IMR-90 (cell line): ENCODE results near the gene GAL3ST1. TPM values are rescaled to one million over a fixed set of nuclear protein-coding genes. Genes with fewer than 3 reads are reported as not detected.

Experiments used
- ATAC-seq: fragments of 200-7000 bp; cut with Tn5 transposase; 2 replicates; pipeline ENCODE4 v1.9.1; 2020; ENCODE audit warnings: low read depth, mild to moderate bottlenecking, moderate library complexity
- BruUV-seq: library from RNA; stranded (reverse); fragments of 400-500 nt; replicated peaks from 2 replicates; lab custom pipeline; 2021; lab: Mats Ljungman, UMichigan
- CTCF ChIA-PET: fragments of 300-600 bp; formaldehyde crosslinking; extraction: SDS; loops from one replicate; lab custom pipeline; 2021; ENCODE audit warnings: antibody characterized with exemption; lab: Yijun Ruan, JAX
- POLR2A ChIA-PET: fragments of 300-600 bp; sonication (Branson Sonifier 250); formaldehyde crosslinking; loops from one replicate; lab custom pipeline; 2022; ENCODE audit warnings: antibody characterized with exemption; ENCODE audit not compliant: unreplicated experiment; lab: Charles Lee
- DNase-seq: peaks from one replicate; pipeline ENCODE4 v3.0.0; 2013
- H2AFZ ChIP-seq: replicated peaks from 2 replicates; pipeline ENCODE3; 2013; ENCODE audit warnings: low read length, mild to moderate bottlenecking; ENCODE audit not compliant: poor library complexity
- H2AK5ac ChIP-seq: 2 replicates; pipeline ENCODE4 v1.6.1; 2013; ENCODE audit warnings: low read depth, low read length, inconsistent platforms
- H2AK9ac ChIP-seq: replicated peaks from 2 replicates; pipeline ENCODE3; 2013; ENCODE audit warnings: mild to moderate bottlenecking, low read depth, low read length, moderate library complexity; ENCODE audit not compliant: poor library complexity
- H2BK120ac ChIP-seq: 2 replicates; pipeline ENCODE4 v1.6.1; 2013; ENCODE audit warnings: low read depth, low read length, inconsistent platforms
- H2BK15ac ChIP-seq: 3 replicates; pipeline ENCODE4 v1.6.1; 2013; ENCODE audit warnings: low read depth, low read length, inconsistent platforms
- H2BK20ac ChIP-seq: 2 replicates; pipeline ENCODE4 v1.6.1; 2013; ENCODE audit warnings: low read depth, mild to moderate bottlenecking, inconsistent platforms, low read length, moderate library complexity
- H2BK5ac ChIP-seq: 2 replicates; pipeline ENCODE4 v1.6.1; 2013; ENCODE audit warnings: mild to moderate bottlenecking, low read depth, low read length, inconsistent platforms; ENCODE audit not compliant: poor library complexity, severe bottlenecking
- H3K14ac ChIP-seq: replicated peaks from 2 replicates; pipeline ENCODE4 v1.6.1; 2013; ENCODE audit warnings: low read depth, low read length, inconsistent platforms
- H3K18ac ChIP-seq: 2 replicates; pipeline ENCODE4 v1.6.1; 2013; ENCODE audit warnings: low read depth, low read length, control low read depth
- H3K23ac ChIP-seq: 2 replicates; pipeline ENCODE4 v1.6.1; 2013; ENCODE audit warnings: low read depth, low read length, inconsistent platforms
- H3K27ac ChIP-seq: 2 replicates; pipeline ENCODE4 v1.5.1; 2013; ENCODE audit warnings: mild to moderate bottlenecking, control low read depth, low read length; ENCODE audit not compliant: insufficient read depth
- H3K27me3 ChIP-seq: 2 replicates; pipeline ENCODE4 v1.6.1; 2013; ENCODE audit warnings: low read length; ENCODE audit not compliant: control insufficient read depth, insufficient read depth
- H3K36me3 ChIP-seq: 2 replicates; pipeline ENCODE4 v1.6.1; 2013; ENCODE audit warnings: low read length, mixed read lengths; ENCODE audit not compliant: control insufficient read depth, insufficient read depth
- H3K4ac ChIP-seq: 2 replicates; pipeline ENCODE4 v1.6.1; 2013; ENCODE audit warnings: low read depth, low read length, inconsistent platforms
- H3K4me1 ChIP-seq: 2 replicates; pipeline ENCODE4 v1.6.1; 2013; ENCODE audit warnings: low read length, mixed read lengths; ENCODE audit not compliant: control insufficient read depth, insufficient read depth
- H3K4me2 ChIP-seq: 2 replicates; pipeline ENCODE4 v1.6.1; 2013; ENCODE audit warnings: low read depth, mild to moderate bottlenecking, control low read depth, low read length, moderate library complexity
- H3K4me3 ChIP-seq: 2 replicates; pipeline ENCODE4 v1.5.1; 2013; ENCODE audit warnings: low read depth, mild to moderate bottlenecking, control low read depth, low read length, moderate library complexity; ENCODE audit not compliant: insufficient read depth
- H3K56ac ChIP-seq: 2 replicates; pipeline ENCODE4 v1.6.1; 2013; ENCODE audit warnings: low read length, inconsistent platforms; ENCODE audit not compliant: insufficient read depth; ENCODE audit errors: extremely low read depth
- H3K79me1 ChIP-seq, 2 experiments: 2 replicates each; pipeline ENCODE4 v1.6.1; 2013; ENCODE audit warnings: low read length in 2 of 2, inconsistent platforms in 1 of 2, low read depth in 1 of 2
- H3K9ac ChIP-seq: 2 replicates; pipeline ENCODE4 v1.6.1; 2013; ENCODE audit warnings: low read depth, low read length, control low read depth
- H3K9me1 ChIP-seq: 2 replicates; pipeline ENCODE4 v1.6.1; 2013; ENCODE audit warnings: low read length, inconsistent platforms; ENCODE audit not compliant: insufficient read depth
- H3K9me3 ChIP-seq: 2 replicates; pipeline ENCODE4 v1.6.1; 2013; ENCODE audit warnings: low read length; ENCODE audit not compliant: control insufficient read depth, insufficient read depth
- H4K20me1 ChIP-seq: 2 replicates; pipeline ENCODE4 v1.6.1; 2013; ENCODE audit warnings: low read length, inconsistent platforms; ENCODE audit not compliant: insufficient read depth
- H4K5ac ChIP-seq: 2 replicates; pipeline ENCODE4 v1.6.1; 2013; ENCODE audit warnings: mild to moderate bottlenecking, low read depth, low read length, control low read depth
- H4K8ac ChIP-seq, 2 experiments: 2 replicates each; pipeline ENCODE4 v1.6.1; 2013; ENCODE audit warnings: low read depth in 2 of 2, low read length in 2 of 2, control low read depth in 1 of 2, inconsistent platforms in 1 of 2
- H4K91ac ChIP-seq: 2 replicates; pipeline ENCODE4 v1.6.1; 2013; ENCODE audit warnings: low read depth, low read length, inconsistent platforms; ENCODE audit not compliant: insufficient read depth
- BHLHE40 ChIP-seq: fragments of 150-350 bp; IDR thresholded peaks from 2 replicates; pipeline ENCODE4 v1.6.1; 2016; ENCODE audit warnings: mild to moderate bottlenecking, low read depth, low read length
- CEBPB ChIP-seq: IDR thresholded peaks from 2 replicates; pipeline ENCODE4 v1.6.1; 2012; ENCODE audit warnings: low read depth, low read length, improper control_type of control experiment
- CHD1 ChIP-seq: IDR thresholded peaks from 2 replicates; pipeline ENCODE4 v1.6.1; 2012; ENCODE audit warnings: low read depth, low read length, improper control_type of control experiment
- ELK1 ChIP-seq: fragments of 150-350 bp; IDR thresholded peaks from 2 replicates; pipeline ENCODE4 v1.6.1; 2016; ENCODE audit warnings: low read depth, mild to moderate bottlenecking, low read length, moderate library complexity, borderline replicate concordance
- FOS ChIP-seq: fragments of 150-350 bp; IDR thresholded peaks from 2 replicates; pipeline ENCODE4 v1.6.1; 2016; ENCODE audit warnings: low read depth, low read length
- MAFK ChIP-seq: IDR thresholded peaks from 2 replicates; pipeline ENCODE4 v1.6.1; 2012; ENCODE audit warnings: low read depth, low read length, improper control_type of control experiment
- MAZ ChIP-seq: IDR thresholded peaks from 2 replicates; pipeline ENCODE4 v1.6.1; 2012; ENCODE audit warnings: low read depth, mild to moderate bottlenecking, low read length, improper control_type of control experiment, moderate library complexity, borderline replicate concordance
- MXI1 ChIP-seq: IDR thresholded peaks from 2 replicates; pipeline ENCODE4 v1.6.1; 2012; ENCODE audit warnings: low read depth, mild to moderate bottlenecking, low read length, moderate library complexity, borderline replicate concordance
- NFE2L2 ChIP-seq: fragments of 150-350 bp; IDR thresholded peaks from 2 replicates; pipeline ENCODE4 v1.6.1; 2016; ENCODE audit warnings: low read depth, mild to moderate bottlenecking, low read length
- POLR2A ChIP-seq: IDR thresholded peaks from 2 replicates; pipeline ENCODE4 v1.6.1; 2012; ENCODE audit warnings: mild to moderate bottlenecking, low read depth, low read length
- RAD21 ChIP-seq: IDR thresholded peaks from 2 replicates; pipeline ENCODE4 v1.6.1; 2012; ENCODE audit warnings: low read length, improper control_type of control experiment
- RCOR1 ChIP-seq: IDR thresholded peaks from 2 replicates; pipeline ENCODE4 v1.6.1; 2012; ENCODE audit warnings: mild to moderate bottlenecking, low read length, improper control_type of control experiment; ENCODE audit not compliant: insufficient replicate concordance
- RFX5 ChIP-seq: IDR thresholded peaks from 2 replicates; pipeline ENCODE4 v1.8.0; 2012; ENCODE audit warnings: low read depth, mild to moderate bottlenecking, low read length, moderate library complexity
- SMC3 ChIP-seq: fragments of 150-350 bp; IDR thresholded peaks from 2 replicates; pipeline ENCODE4 v1.6.1; 2016; ENCODE audit warnings: low read depth, mild to moderate bottlenecking, antibody characterized with exemption, low read length, moderate library complexity
- USF2 ChIP-seq: fragments of 150-350 bp; IDR thresholded peaks from 2 replicates; pipeline ENCODE4 v1.6.1; 2017; ENCODE audit warnings: mild to moderate bottlenecking, antibody characterized with exemption, low read length, low read depth
- WGBS, 2 experiments: methylation state at CpG; one replicate each; pipeline versions ENCODE4 v1.1.5 to v1.1.7; 2013; ENCODE audit warnings: missing lambda C conversion rate in 2 of 2; ENCODE audit not compliant: insufficient read length in 1 of 2; ENCODE audit errors: extremely low coverage in 2 of 2; 5-methylcytosine and 5-hydroxymethylcytosine counted together
- dilution Hi-C: fragments of 300-500 bp; cut with HindIII; formaldehyde crosslinking; loops from one replicate; pipeline ENCODE4 v1.14.3; 2018; ENCODE audit warnings: low sequenced_read_pairs; ENCODE audit not compliant: unreplicated experiment
- in situ Hi-C: fragments of 300-500 bp; cut with MboI; formaldehyde crosslinking; loops from 3 replicates; pipeline ENCODE4 v1.14.3; 2019; ENCODE audit warnings: low sequenced_read_pairs, inconsistent platforms, mixed read lengths
- intact Hi-C: fragments of 100-400 bp; cut with micrococcal nuclease; formaldehyde crosslinking; loops from 2 replicates; pipeline ENCODE4 v1.10.0; 2022
- polyA plus RNA-seq, 3 experiments: library from polyadenylated mRNA; depleted of rRNA; stranded (reverse); fragments of >200 nt; gene quantifications; 2 replicates each; pipeline ENCODE4 v1.2.3, GENCODE V29; 2012; ENCODE audit warnings: low replicate concordance in 1 of 3
- total RNA-seq: library from RNA; depleted of rRNA; stranded (reverse); fragments of >200 nt; gene quantifications from 2 replicates; pipeline ENCODE4 v1.2.3, GENCODE V29; 2012
- TF ChIP-seq, protein P1 (sequence below): conservative IDR thresholded peaks from 2 replicates; pipeline ENCODE4 v1.5.1; 2012; ENCODE audit warnings: mild to moderate bottlenecking, low read depth, low read length, improper control_type of control experiment

Gene GAL3ST1
- total and polyA plus RNA-seq, 2 of the 4 experiments (the other 2 are of a cell fraction): not detected

GRCh38 chr22:30603801-30604200 is 29.3 kb upstream of the GAL3ST1 start:
- Histone ChIP-seq H3K56ac (no peak overlapping the region), H3K9ac (no peak overlapping the region), H3K27ac (no peak overlapping the region), H2AFZ (no peak overlapping the region), H3K18ac (no peak overlapping the region), H2BK120ac (no peak overlapping the region), H4K8ac (no peak overlapping the region), H4K5ac (no peak overlapping the region), H3K4me3 (no peak overlapping the region), H3K14ac (no peak overlapping the region), H3K4me2 (no peak overlapping the region), H3K4ac (no peak overlapping the region), H3K27me3 (no peaks in the 10 kb centered on the region; the same call in 1 of the 2 replicates), H3K4me1 (peaks cover 7% of the 10 kb centered on the region), H2AK5ac (no peak overlapping the region), H3K36me3 (no peaks in the 10 kb centered on the region), H3K9me1 (peaks cover 6% of the 10 kb centered on the region; the same call in 1 of the 2 replicates), H4K91ac (no peak overlapping the region), H3K9me3 (no peaks in the 10 kb centered on the region), H2BK15ac (no peak overlapping the region), H2BK20ac (no peak overlapping the region), H3K79me1 (no peaks in the 10 kb centered on the region; a peak in 1 of 4 replicates), H3K23ac (no peak overlapping the region), H2BK5ac (no peak overlapping the region), H2AK9ac (no peak overlapping the region), H4K20me1 (no peaks in the 10 kb centered on the region)
- POLR2A ChIA-PET: no interaction called here
- intact Hi-C loops: no loop called here
- no TSS peak for BruUV-seq
- WGBS, 2 experiments: 89% methylated on average over 2 of the region's 3 CpGs; no CpG with 5 or more reads in 1 of the 2 experiments
- ATAC-seq (no peak), DNase-seq (no peak)
- CTCF ChIA-PET: interaction anchor here (0.6 kb wide), 1 partner anchor 14 kb away, joined by 4 read pairs; no protein-coding TSS in a partner anchor
- dilution Hi-C loops: no loop called here
- TF ChIP-seq POLR2A (no peak), RCOR1 (no peak), CHD1 (no peak), CEBPB (no peak), RFX5 (no peak), BHLHE40 (no peak), FOS (no peak), NFE2L2 (no peak), RAD21 (no peak), MAFK (no peak), SMC3 (no peak), USF2 (no peak), ELK1 (no peak), MXI1 (no peak), MAZ (no peak)
- TF ChIP-seq, protein P1, sequence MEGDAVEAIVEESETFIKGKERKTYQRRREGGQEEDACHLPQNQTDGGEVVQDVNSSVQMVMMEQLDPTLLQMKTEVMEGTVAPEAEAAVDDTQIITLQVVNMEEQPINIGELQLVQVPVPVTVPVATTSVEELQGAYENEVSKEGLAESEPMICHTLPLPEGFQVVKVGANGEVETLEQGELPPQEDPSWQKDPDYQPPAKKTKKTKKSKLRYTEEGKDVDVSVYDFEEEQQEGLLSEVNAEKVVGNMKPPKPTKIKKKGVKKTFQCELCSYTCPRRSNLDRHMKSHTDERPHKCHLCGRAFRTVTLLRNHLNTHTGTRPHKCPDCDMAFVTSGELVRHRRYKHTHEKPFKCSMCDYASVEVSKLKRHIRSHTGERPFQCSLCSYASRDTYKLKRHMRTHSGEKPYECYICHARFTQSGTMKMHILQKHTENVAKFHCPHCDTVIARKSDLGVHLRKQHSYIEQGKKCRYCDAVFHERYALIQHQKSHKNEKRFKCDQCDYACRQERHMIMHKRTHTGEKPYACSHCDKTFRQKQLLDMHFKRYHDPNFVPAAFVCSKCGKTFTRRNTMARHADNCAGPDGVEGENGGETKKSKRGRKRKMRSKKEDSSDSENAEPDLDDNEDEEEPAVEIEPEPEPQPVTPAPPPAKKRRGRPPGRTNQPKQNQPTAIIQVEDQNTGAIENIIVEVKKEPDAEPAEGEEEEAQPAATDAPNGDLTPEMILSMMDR: no peak
- in situ Hi-C loops: no loop called here
